GM12878 (cell line): ENCODE measurements around the gene TDP1. TPM values are rescaled to one million over a fixed set of nuclear protein-coding genes. Genes with fewer than 3 reads are reported as not detected.
A peak's percentile ranks its signal among the peaks of the same experiment; 100 is the strongest.

Experiments used
- ATAC-seq: fragments of 200-7000 bp; cut with Tn5 transposase; 3 replicates; pipeline ENCODE4 v1.9.1; 2020; ENCODE audit warnings: mild to moderate bottlenecking, moderate library complexity
- BruUV-seq: library from RNA; stranded (reverse); fragments of 400-500 nt; replicated peaks from 2 replicates; lab custom pipeline; 2021; lab: Mats Ljungman, UMichigan
- CTCF ChIA-PET: fragments of 300-600 bp; sonication (Branson Sonifier 250); formaldehyde crosslinking; extraction: SDS; loops from one replicate; lab custom pipeline; 2021; ENCODE audit warnings: inconsistent platforms; lab: Yijun Ruan, JAX
- POLR2A ChIA-PET: fragments of 350-600 bp; formaldehyde crosslinking; extraction: SDS; loops from one replicate; lab custom pipeline; 2021; ENCODE audit warnings: inconsistent platforms; lab: Charles Lee
- RAD21 ChIA-PET: fragments of 300-600 bp; sonication (Branson Sonifier 250); formaldehyde crosslinking; loops from one replicate; lab custom pipeline; 2023; ENCODE audit warnings: antibody characterized with exemption; ENCODE audit not compliant: unreplicated experiment; lab: Charles Lee
- SMC1A ChIA-PET: fragments of 300-600 bp; sonication (Branson Sonifier 250); formaldehyde crosslinking; loops from one replicate; lab custom pipeline; 2023; ENCODE audit not compliant: unreplicated experiment, uncharacterized antibody; lab: Charles Lee
- DNase-seq: peaks from one replicate; pipeline ENCODE4 v3.0.0-alpha.2; 2011; ENCODE audit warnings: low read depth, low spot score
- FAIRE-seq: peaks from 3 replicates; lab custom pipeline; 2011; peaks lifted over from hg19 to GRCh38; lab: Jason Lieb, UNC
- H2AFZ ChIP-seq: 2 replicates; pipeline ENCODE4 v1.6.0; 2011; ENCODE audit warnings: low read depth, low read length, control low read depth; ENCODE audit not compliant: control insufficient read depth
- H3K27ac ChIP-seq: 2 replicates; pipeline ENCODE4 v1.5.1; 2011; ENCODE audit warnings: control low read depth; ENCODE audit not compliant: control insufficient read depth, insufficient read depth
- H3K27me3 ChIP-seq, 2 experiments: replicated peaks in 1 of 2; 2 replicates each; pipeline versions ENCODE4 v1.6.0 to v1.6.1; 2011; ENCODE audit warnings: low read length in 1 of 2; ENCODE audit not compliant: control insufficient read depth in 2 of 2, insufficient read depth in 2 of 2
- H3K36me3 ChIP-seq, 2 experiments: 2 replicates each; pipeline ENCODE4 v1.5.1; 2011; ENCODE audit warnings: low read length in 1 of 2; ENCODE audit not compliant: control insufficient read depth in 2 of 2, insufficient read depth in 2 of 2
- H3K4me1 ChIP-seq: 2 replicates; pipeline ENCODE4 v1.6.1; 2011; ENCODE audit warnings: mild to moderate bottlenecking, low read length, moderate library complexity, mixed read lengths; ENCODE audit not compliant: control insufficient read depth, insufficient read depth
- H3K4me2 ChIP-seq: 2 replicates; pipeline ENCODE4 v1.6.0; 2011; ENCODE audit warnings: control low read depth; ENCODE audit not compliant: control insufficient read depth, insufficient read depth
- H3K4me3 ChIP-seq: fragments of 200-600 bp; sonication (generic); 2 replicates; pipeline ENCODE4 v1.5.1; 2016
- H3K79me2 ChIP-seq: 2 replicates; pipeline ENCODE4 v1.6.0; 2011; ENCODE audit warnings: low read length; ENCODE audit not compliant: control insufficient read depth, insufficient read depth
- H3K9ac ChIP-seq: 2 replicates; pipeline ENCODE4 v1.8.0; 2011; ENCODE audit warnings: low read length, control low read depth, mixed read lengths; ENCODE audit not compliant: control insufficient read depth, insufficient read depth
- H3K9me3 ChIP-seq: replicated peaks from 3 replicates; pipeline ENCODE4 v1.5.1; 2011; ENCODE audit warnings: mild to moderate bottlenecking, low read length; ENCODE audit not compliant: control insufficient read depth, insufficient read depth
- H4K20me1 ChIP-seq: 2 replicates; pipeline ENCODE4 v1.6.0; 2011; ENCODE audit not compliant: control insufficient read depth, insufficient read depth
- ASH2L ChIP-seq: fragments of 300-600, 200-600 bp; sonication (generic); IDR thresholded peaks from 2 replicates; pipeline ENCODE4 v1.6.1; 2017; ENCODE audit warnings: low read depth, mild to moderate bottlenecking, borderline replicate concordance
- ATF7 ChIP-seq: fragments of 450-650 bp; IDR thresholded peaks from 2 replicates; pipeline ENCODE4 v1.6.1; 2016; ENCODE audit warnings: low read depth, mild to moderate bottlenecking
- BMI1 ChIP-seq: fragments of 450-650 bp; IDR thresholded peaks from 2 replicates; pipeline ENCODE4 v1.6.1; 2016; ENCODE audit warnings: mild to moderate bottlenecking, moderate library complexity, borderline replicate concordance
- CBX3 ChIP-seq: fragments of 200-600 bp; sonication (generic); IDR thresholded peaks from 2 replicates; pipeline ENCODE4 v1.6.1; 2016; ENCODE audit warnings: low read depth, borderline replicate concordance
- CEBPZ ChIP-seq: fragments of 150-350 bp; IDR thresholded peaks from 2 replicates; pipeline ENCODE4 v1.6.1; 2016; ENCODE audit warnings: low read depth, low read length
- CREB1 ChIP-seq: IDR thresholded peaks from 2 replicates; pipeline ENCODE4 v1.6.1; 2012; ENCODE audit warnings: low read depth, mild to moderate bottlenecking, inconsistent platforms
- EP300 ChIP-seq, 2 experiments: fragments of 150-350 bp in 1 of 2; IDR thresholded peaks; 2 replicates each; pipeline ENCODE4 v1.6.1; 2011 to 2012; ENCODE audit warnings: low read depth in 2 of 2, low read length in 2 of 2, borderline replicate concordance in 1 of 2, improper control_type of control experiment in 1 of 2, inconsistent platforms in 1 of 2; ENCODE audit not compliant: control insufficient read depth in 1 of 2
- IRF4 ChIP-seq: IDR thresholded peaks from 2 replicates; pipeline ENCODE4 v1.6.1; 2011; ENCODE audit warnings: low read depth, low read length
- MLLT1 ChIP-seq: fragments of 450-650 bp; IDR thresholded peaks from 2 replicates; pipeline ENCODE4 v1.6.1; 2016; ENCODE audit warnings: mild to moderate bottlenecking
- MYB ChIP-seq: fragments of 150-350 bp; IDR thresholded peaks from 2 replicates; pipeline ENCODE4 v1.6.1; 2014; ENCODE audit warnings: mild to moderate bottlenecking, low read depth, low read length, borderline replicate concordance
- NBN ChIP-seq: fragments of 450-650 bp; IDR thresholded peaks from 2 replicates; pipeline ENCODE4 v1.6.1; 2016
- POLR2AphosphoS2 ChIP-seq: IDR thresholded peaks from 2 replicates; pipeline ENCODE4 v1.6.1; 2011; ENCODE audit warnings: low read depth, mild to moderate bottlenecking, low read length, improper control_type of control experiment, moderate library complexity
- ZBTB40 ChIP-seq: fragments of 450-650 bp; IDR thresholded peaks from 2 replicates; pipeline ENCODE4 v1.6.1; 2016; ENCODE audit warnings: mild to moderate bottlenecking, moderate library complexity, borderline replicate concordance
- in situ Hi-C: fragments of 300-500 bp; cut with MboI; formaldehyde crosslinking; loops from 9 replicates; pipeline ENCODE4 v1.14.3; 2018; ENCODE audit warnings: mixed read lengths
- intact Hi-C: fragments of 100-400 bp; cut with micrococcal nuclease; formaldehyde crosslinking; loops from one replicate; pipeline ENCODE4 v1.14.2; 2022; ENCODE audit not compliant: unreplicated experiment
- polyA plus RNA-seq, 11 experiments: library from polyadenylated mRNA; depleted of rRNA in 4 of 11; unstranded in 6 of 11; stranded (reverse) in 5 of 11; fragments of >200 nt; fragmentation: Nextera tagmentation in 4 of 11; fragmentation: Illumina TruSeq in 1 of 11; extraction: Ambion mirVana in 4 of 11; extraction: Trizol in 1 of 11; gene quantifications; 1 replicate in 1 of 11; 2 replicates in 10 of 11; pipeline versions ENCODE4 v1.2.1 to v1.2.3, GENCODE V29; 2011 to 2016; ENCODE audit warnings: inconsistent platforms in 2 of 11, missing spikeins in 2 of 11, low read depth in 1 of 11
- total RNA-seq, 4 experiments: library from RNA; depleted of rRNA in 3 of 4; stranded (reverse); fragments of >200 nt in 3 of 4; fragmentation: Illumina TruSeq in 1 of 4; extraction: Trizol in 1 of 4; gene quantifications; 2 replicates each; pipeline versions ENCODE4 v1.2.1 to v1.2.3, GENCODE V29; 2013 to 2021

Gene TDP1
- total and polyA plus RNA-seq, 10 of the 15 experiments (the other 5 are each of a cell fraction or from before 2014, with no cell fraction given), result 40.2 to 60.4 (median 54.1) TPM

GRCh38 chr14:89955745-89956660 lies at the start of gene TDP1 (continued):
- no peak; the same call in none of the 2 replicates for TF ChIP-seq MLLT1
- peak; percentile 79 for TF ChIP-seq POLR2AphosphoS2
- TF ChIP-seq MYB, result no peak
- peak; percentile 53; the same call in 1 of the 2 replicates for TF ChIP-seq NBN
- TF ChIP-seq CREB1, result peak; percentile 82
- TF ChIP-seq, all 136 proteins: peak for 51

- ATAC-seq (no peak), FAIRE-seq (no peak), DNase-seq (no peak)
- no TSS peak for BruUV-seq
- H3K4me1 ChIP-seq, result no peaks in the 10 kb centered on the region
- H4K20me1 ChIP-seq, result no peaks in the 10 kb centered on the region
- H2AFZ ChIP-seq, result no peak overlapping the region
- H3K9me3 ChIP-seq, result no peaks in the 10 kb centered on the region
- ChIA-PET RAD21 (no interaction called here), CTCF (interaction anchor here (1.0 to 2.0 kb wide), 2 partner anchors 10 to 17 kb away, joined by 3 to 6 read pairs; no protein-coding TSS in a partner anchor), POLR2A (no interaction called here), SMC1A (no interaction called here)
- H3K27ac ChIP-seq, result no peak overlapping the region
- H3K4me2 ChIP-seq, result no peak overlapping the region
- intact Hi-C loops, result no loop called here
- no peaks in the 10 kb centered on the region for H3K79me2 ChIP-seq
- no peaks in the 10 kb centered on the region for H3K36me3 ChIP-seq
- no peak overlapping the region for H3K4me3 ChIP-seq
- in situ Hi-C loops, result no loop called here
- H3K27me3 ChIP-seq, result no peaks in the 10 kb centered on the region
- no peak overlapping the region for H3K9ac ChIP-seq
- TF ChIP-seq EP300 (IDR thresholded peaks at IDR 0.05; ENCODE audit: borderline replicate concordance in 1 of 2, control insufficient read depth in 1 of 2, low read depth in 2 of 2, low read length in 2 of 2) (no peak), ASH2L (no peak), CBX3 (no peak), CEBPZ (no peak), ZBTB40 (no peak), BMI1 (no peak), ATF7 (no peak), IRF4 (no peak)
Measured at GRCh38 chr14:89906000-89906399, 49.7 kb upstream of the TDP1 start.
